Dermis microvascular lymphatic vessel endothelial cell (primary cell): ENCODE results near the gene SP100. TPM values are rescaled to one million over a fixed set of nuclear protein-coding genes. Genes with fewer than 3 reads are reported as not detected.

ENCODE experiments used
- DNase-seq, 2 donors: peaks; one replicate each; pipeline versions ENCODE4 v3.0.0 to v3.0.0-alpha.2; 2010; ENCODE audit warnings: low read depth in 2 of 2
- total RNA-seq: library from RNA; depleted of rRNA; stranded (reverse); fragments of >200 nt; gene quantifications from 2 replicates; pipeline ENCODE4 v1.2.1, GENCODE V29; 2014

The SP100 gene
- total RNA-seq, 1 donor from 2014 or later = 58.4 TPM

DNA sequence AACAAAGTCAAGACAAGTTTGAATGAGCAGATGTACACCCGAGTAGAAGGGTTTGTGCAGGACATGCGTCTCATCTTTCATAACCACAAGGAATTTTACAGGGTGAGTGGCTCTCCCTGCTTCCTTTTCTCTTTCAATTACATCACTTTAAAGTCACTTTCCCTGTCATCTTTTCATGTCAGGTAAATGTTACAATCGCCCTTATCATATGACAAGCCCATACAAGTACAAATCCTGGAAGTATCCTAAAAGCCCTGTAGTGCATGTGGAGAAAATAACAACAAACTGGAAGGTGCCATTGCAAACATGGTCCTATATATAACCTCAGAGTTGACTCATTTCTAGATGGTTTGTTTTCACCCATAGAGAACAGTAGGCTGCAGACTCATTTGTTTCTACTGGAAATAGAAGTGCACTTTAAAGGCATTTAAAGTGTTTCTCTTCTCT is 126.0 kb downstream of the SP100 start:
- no peak for DNase-seq

DNA sequence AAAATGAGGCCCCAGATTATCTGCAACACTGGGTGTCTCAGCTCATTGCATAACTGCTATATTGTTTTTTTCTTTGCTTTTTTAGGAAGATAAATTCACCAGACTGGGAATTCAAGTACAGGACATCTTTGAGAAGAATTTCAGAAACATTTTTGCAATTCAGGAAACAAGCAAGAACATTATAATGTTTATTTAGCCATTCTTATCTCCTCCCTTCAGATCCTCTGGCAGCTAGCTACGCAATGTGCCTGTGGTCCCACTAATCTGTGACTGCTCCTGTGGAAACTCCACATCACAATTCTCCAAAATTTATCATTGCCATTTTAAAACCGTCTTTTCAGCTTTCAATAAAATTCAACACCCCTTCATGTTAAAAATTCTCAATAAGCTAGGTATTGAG is 126.8 kb downstream of the SP100 start:
- no peak for DNase-seq

DNA sequence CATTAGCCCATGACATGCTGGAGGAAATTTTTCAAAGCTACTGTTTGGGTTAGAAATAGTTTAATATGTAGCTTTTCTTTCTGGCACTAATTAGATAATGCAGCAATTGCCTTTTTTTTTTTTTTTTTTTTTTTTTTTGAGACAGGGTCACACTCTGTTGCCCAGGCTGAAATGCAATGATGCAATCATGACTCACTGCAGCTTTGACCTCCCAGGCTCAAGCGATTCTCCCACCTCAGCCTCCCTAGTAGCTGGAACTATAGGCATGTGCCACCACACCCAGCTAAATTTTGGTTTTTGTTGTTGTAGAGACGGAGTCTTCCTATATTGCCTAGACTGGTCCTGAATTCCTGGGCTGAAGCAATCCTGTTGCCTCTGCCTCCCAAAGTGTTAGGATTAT is 136.2 kb downstream of the SP100 start:
- DNase-seq = no peak

DNA sequence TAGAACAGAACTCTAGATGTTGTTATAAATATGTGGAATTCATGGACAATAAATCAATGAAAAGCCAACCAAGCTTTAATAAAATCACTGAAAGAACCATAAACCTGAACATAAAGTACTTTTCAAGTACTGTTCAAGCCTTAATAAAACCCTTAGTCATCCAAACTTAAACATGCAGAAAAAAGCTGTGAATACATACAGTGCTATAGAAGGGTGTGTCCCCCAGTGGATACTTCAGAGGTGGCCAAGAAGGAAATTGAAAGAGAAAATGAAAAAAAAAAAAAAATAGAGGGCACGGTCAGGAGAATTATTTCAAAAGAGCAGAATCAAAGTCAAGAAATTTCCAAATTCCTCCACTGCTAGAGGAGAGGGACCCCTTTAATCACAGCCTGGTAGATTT is 141.1 kb downstream of the SP100 start:
- no peak for DNase-seq

DNA sequence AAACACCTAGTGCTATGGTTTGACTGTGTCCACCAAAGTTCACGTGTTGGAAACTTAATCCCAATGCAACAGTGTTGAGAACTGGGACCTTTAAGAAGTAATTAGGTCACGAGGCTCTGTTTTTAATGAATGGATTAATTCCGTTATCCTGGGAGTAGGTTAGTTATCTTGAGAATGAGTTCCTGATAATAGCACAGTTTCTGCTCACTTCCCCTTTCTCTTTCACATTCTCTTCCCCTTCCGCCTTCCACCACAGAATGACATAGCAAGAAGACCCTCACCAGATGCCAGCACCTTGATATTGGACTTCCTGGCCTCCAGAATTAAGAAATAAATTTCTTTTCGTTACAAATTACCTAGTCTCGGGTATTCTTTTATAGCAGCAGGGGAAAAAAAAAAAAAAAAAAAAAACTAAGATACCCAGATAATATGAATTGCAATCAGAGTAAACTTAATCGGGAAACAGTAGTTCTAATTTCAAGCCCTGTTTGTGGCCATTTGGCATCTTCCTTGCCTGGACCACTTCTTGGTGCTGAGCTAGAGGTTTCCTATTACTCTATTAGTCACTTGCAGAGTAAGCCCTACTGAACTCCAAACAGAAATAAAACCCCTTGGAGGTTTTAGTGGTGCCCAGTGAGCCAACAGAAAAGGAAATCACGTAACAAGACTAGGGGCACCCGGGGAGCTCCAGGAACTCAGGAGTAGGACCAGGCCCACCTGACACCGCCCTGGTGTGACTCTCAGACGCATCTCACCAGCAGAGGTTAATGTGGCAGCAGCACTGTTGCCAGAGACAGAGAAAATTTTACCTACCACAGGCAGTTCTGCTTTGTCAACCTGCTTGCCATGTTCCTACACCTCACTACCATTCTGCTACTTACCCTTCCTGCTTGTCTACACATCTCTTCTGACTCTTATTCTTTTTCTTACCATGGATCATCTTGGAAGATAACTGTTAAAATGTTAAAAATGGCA is 149.1 kb downstream of the SP100 start:
- DNase-seq = no peak

DNA sequence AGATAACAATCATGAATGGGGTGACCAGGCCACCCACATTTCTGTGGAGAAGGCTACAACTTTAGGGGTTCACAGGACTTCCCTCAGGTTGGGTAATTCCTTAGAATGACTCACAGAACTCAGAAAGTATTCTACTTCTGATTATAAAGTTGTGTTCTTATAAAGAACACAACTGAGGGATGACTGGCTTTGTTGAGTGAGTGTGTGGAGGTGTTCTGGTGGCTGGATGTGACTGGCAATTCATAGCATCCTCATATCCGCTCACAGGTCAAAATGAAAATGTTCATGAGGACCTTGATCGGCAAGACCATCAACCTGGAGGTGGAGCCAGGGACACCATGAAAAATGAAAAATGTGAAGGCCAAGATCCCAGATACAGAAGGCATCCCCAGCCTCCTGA is 153.3 kb downstream of the SP100 start:
- DNase-seq = no peak

DNA sequence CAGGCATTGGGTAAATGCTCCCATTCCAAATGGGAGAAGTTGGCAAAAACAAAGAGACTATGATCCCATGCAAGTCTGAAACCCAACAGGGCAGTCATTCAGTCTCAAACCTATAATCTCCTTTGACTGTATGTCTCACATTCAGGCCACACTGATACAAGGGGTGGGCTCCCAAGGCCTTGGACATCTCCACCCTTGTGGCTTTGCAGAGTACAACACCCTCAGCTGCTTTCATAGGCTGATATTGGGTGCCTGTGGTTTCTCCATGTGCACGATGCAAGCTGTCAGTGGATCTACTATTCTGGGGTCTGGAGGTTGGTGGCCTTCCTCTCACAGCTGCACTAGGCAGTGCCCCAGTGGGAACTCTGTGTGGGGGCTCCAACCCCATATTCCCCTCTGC is 155.0 kb downstream of the SP100 start:
- no peak for DNase-seq

DNA sequence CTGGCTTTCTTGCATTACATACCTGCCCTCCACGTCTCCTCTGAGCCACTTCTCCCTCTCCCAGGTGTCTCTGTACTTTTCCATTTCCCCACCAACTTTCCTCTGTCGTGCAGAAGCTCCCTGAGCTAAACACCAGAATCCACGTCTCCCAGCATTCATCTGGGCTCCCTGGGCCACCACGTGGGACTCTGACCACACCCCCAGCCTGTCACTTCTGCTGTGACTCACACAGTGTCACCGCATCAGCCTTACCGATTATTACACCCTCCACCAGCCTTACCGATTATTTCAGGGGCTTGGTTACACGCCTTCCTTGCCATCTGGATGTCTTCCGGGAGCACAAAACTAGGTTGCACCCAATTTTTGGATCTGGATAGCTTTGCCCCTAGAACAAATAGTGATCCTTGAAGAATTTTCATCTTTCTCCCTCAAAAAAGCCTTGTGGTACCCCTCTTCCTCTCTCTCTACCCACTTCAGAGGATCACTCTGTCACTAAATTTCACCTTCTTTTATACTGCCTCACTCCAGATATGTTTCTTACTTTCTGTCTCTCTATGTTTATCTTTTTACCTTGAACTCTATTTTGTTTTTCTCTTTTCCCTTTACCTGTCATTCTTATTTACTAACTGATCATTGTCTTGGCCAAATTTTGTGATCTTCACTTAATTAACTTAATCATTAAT is 159.8 kb downstream of the SP100 start:
- DNase-seq = no peak

DNA sequence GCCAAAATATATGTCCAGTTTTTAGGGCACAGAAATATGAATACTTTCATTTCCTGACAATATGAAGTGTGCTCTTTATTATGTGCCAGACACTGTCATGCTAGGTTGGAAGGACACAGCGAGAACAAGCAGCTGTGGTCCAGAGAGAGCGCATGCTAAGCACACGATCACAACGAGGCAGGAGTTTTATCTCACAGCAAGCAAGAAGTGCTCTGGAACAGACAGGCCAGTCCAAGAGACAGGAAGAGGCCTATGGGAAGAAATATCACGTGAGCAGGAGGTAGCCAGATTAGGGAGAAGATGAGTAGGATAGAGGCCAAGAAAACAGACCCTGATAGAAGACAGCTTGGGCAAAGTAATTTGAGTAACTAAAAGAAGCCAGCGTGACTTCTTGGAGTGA is 161.1 kb downstream of the SP100 start:
- no peak for DNase-seq

DNA sequence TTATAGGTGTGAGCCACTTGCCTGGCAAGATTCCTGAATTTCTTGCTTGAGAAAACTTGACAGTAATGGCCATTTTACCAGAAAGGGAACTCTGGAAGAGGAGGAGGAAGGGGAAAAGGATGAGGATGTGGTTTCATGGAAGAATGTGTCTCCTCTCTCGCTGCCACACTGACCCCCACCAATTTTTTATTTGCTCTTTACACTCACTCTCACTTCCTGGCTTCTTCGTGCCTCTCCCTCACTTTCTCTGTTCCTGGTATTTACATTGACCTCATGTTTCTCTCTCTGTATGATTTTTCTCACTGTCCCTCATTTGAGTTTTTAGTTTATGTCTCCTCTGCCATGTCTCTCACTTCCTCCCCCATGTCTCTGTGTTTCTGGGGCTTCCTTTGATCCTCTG is 162.1 kb downstream of the SP100 start:
- no peak for DNase-seq

DNA sequence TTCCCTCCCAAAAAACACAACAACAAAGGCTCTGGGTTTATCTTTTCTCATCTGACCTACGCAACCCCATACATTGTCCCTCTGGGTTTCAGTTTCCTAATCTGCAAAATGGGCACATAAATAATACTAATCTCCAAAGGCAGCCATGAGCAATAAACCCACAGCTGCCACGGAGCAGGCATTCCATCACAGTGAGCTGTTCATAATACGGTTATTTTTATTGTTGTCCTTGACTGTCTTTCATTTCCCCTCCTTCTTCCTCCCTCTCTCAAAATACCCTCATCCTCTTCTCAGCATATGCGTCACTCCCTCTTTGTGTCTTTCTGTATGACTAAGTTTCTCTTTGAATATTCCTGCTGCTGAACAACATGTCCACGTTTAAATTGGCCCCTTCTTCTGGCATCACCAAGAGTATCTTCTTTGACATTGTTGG is 166.9 kb downstream of the SP100 start:
- peak in 1 of 2 donors; percentile 49 for DNase-seq

DNA sequence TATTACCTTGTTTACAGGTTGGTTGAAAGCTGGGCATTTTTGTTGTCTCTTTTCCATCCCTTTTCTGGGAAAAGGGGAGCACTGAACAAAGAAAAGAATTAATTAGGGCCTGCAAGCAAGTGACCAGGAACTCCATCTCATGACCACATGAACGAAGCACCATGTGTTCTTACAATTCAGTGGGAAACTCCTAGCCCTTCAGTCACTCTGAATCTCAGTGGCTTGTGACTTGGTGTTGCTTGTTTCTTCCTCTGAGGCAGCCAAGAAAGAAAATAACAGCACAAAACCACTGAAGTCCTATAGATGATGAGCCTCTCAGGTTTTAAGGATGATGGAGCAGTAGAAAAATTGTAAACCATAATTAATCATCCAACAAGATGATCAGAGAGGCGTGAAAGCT is 167.6 kb downstream of the SP100 start:
- no peak for DNase-seq

DNA sequence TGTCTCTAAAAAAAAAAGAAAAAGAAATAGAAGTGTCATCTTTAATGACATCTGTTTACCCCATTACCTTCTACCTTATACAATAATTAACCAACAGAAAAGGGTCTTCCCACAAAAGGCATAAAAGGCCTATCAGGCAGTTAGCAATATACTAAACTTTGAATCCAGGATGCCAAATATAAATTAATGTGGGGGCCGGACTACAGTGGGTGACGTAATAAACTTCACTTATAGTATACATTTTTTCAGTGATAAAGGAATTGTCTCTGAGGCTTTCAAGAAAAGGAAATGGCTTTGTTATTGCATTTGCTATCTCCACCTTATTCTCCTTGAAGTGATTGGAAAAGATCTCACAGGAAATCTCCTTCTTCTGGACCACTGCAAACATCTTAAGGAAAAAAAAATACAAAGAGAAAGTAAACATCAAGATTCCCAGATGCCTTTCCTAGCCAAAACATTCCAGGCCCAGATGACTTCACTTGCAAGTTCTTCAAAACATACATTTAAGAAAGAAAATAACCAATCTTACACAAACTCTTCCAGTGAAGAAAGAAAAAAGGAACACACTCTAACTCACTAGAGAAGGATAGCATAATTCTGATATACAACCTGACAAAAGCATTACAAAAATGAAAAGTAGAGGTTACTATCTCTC is 170.5 kb downstream of the SP100 start:
- DNase-seq = peak in 1 of 2 donors; percentile 50

DNA sequence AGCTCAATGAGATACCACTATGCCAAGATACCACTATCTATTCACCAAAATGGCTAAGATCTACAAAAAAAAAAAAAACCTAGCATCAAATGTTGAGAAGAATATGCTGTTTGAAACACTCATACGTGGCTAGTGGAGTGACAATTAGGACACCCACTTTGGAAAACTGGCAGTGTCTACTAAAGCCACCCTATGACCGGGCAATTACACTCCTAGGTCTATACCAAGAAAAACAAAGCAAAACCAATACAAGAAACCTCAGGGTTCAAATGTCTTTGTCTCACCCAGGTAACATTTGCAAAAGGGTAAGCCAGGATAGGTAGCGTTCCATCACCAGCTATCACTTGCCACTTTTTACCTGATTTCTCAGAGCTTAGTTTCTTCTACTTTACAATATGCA is 173.0 kb downstream of the SP100 start:
- DNase-seq = no peak

DNA sequence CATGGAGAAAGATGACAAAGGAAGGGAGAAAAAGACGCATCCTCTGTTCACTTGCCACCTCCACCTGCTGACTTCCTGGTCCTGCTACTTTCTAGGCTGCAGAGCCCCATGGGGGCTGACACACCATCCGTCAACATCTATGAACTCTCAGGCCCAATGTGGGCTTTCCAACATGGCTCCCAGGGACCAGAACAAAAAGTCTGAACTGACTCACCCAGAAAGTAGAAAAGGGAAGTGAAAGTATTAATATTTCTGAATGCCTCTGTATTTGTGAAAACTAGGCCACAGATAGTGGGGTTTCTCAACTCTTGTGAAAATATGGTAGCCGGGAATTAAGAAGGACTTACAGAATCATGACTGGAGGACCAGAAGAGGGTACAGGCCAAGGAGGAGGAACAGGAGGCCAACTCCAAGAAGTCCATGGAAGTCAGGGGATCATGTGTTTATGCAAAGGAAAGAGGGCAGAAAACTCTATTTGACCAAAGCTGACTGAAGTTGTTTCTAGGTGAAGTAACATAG is 173.6 kb downstream of the SP100 start:
- no peak for DNase-seq

DNA sequence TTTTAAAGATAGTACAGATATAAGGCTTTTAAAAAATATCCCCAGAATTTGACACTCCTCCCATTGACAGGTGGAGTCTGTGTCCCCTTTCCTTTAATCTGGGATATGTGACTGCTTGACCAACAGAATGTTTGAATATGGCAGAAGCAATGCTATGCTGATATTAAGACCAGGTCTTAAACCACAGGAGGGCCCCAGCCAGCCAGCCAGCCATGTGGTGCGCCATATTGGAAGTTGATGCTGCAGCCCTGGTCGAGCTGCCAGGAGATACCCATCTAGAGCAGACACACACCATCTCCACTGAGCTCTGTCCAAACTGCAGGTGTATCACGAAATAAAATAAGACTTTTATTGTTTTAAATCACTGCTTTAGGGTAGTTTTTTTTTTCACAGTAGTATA is 174.3 kb downstream of the SP100 start:
- no peak for DNase-seq

DNA sequence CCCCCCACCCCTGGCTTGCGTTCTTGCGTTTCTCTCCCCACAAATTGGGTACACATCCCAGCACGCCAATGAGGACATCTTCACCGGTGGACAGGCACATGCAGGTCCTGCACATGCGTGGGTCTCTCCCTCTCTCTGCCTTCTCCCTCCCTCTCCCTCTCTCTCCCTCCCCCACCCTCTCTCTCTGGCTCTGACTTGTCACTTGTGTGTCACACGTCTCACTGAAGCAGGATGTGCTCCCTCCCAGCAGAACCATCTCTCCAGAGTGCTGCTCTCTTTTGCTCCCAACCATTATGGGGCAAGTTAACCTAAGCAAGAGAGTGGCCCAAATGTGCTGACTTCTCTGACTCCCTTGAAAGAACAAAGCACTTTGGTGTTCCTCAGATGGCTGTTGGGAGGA is 175.8 kb downstream of the SP100 start:
- DNase-seq = no peak

DNA sequence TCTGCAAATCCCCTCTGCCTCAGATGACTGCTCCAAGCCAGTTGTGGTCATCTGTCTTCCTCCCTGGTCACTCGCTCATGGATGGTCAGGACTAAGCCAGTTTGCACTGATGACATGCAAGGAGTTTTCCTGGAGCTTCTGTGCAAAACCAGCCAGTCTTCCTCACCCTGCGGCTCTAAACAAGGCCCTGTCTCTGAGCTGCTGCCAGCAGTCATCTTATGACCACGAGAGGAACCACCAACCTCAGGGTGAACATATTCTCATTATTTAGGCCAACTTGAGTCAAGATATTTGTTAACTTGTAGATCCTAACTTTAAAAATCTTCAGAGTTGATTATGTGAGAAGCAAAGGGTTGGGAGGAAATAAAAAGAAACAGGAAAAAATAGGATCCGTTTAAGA is 176.8 kb downstream of the SP100 start:
- no peak for DNase-seq
